Posterior cingulate gyrus (tissue), 11 donors: ENCODE measurements around the gene ATP7B.
"Not testable (repeated sequence)": the region's sequence is repeated elsewhere in the genome, so short reads cannot be mapped to it uniquely, and the experiment has no call there.

Source experiments
- DNase-seq, 10 donors: peaks; one replicate each; pipeline versions ENCODE4 v3.0.0 to v3.0.0-alpha.2; 2020 to 2021; ENCODE audit warnings: mixed read lengths in 3 of 10
- intact Hi-C: fragments of 100-400 bp; cut with DNase I; formaldehyde crosslinking; loops from one replicate; pipeline ENCODE4 v1.15.1; 2023

ATP7B gene

GRCh38 chr13:52009946-52010345 lies 1.3 kb downstream of the ATP7B start:
- intact Hi-C loops: loop anchor here (5.0 kb wide), 1 partner anchor 437 kb away; no protein-coding TSS in a partner anchor

GRCh38 chr13:52006523-52007245 lies 4.6 kb downstream of the ATP7B start:
- intact Hi-C loops: no loop called here
- no peak for DNase-seq

More at GRCh38 chr13:52009946-52010345, 1.3 kb downstream of the ATP7B start:
- DNase-seq: no peak

GRCh38 chr13:52005841-52006522 lies 5.3 kb downstream of the ATP7B start:
- intact Hi-C loops: no loop called here
- DNase-seq: no peak

DNA sequence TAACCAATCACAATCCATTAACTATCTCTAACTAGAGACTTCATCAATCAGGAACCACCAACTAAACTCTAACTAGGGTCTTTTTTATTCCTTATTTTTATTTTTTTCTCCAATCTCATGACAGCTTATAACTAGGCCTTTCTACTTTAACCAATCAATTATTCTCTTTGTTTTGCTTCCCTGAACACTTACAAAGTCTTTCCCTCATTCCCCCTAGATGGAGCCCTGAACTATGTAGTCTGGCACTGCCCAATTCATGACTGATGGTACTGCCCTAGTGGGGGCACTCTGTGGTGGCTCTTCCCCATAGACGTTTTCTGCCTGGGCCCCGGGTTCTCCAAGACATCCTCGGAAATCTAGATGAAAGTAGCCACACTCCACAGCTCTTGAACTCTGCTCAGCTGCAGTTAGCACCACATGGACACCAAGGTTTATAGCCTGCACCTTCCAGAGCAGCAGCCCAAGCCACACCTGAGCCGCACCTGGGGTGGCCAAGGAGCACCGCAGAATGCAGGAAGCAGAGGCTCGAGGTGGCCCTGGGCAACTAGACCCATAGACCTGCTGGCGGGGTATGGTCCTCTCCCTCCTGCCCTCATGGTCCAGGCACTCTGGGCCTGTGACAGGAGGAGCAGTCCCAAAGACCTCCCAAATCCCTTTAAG lies 6.6 kb downstream of the ATP7B start:
- intact Hi-C loops: no loop called here
- no peak for DNase-seq

DNA sequence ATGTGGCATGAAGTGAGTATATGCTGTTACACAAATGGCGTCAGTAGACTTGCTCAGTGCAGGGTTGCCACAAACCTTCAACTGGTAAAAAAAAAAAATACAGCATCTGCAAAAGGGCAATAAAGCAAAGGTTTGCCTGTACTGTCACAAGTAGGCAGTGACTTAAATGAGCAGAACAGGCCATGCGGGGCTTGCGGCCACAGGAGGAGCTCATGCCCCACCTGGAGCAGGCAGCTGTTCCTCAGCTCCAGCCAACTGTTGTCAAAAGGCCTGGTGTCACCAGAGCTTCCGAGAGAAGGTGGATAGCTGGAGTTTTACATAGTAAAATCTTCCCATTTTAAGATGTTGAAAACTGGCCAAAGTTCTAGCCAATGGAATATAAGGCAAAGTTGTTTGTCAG lies 7.7 kb downstream of the ATP7B start:
- intact Hi-C loops: no loop called here
- DNase-seq: no peak

- no peak for DNase-seq
- intact Hi-C loops: no loop called here
These were observed 8.9 kb downstream of the ATP7B start for GRCh38 chr13:52002361-52002760.

DNA sequence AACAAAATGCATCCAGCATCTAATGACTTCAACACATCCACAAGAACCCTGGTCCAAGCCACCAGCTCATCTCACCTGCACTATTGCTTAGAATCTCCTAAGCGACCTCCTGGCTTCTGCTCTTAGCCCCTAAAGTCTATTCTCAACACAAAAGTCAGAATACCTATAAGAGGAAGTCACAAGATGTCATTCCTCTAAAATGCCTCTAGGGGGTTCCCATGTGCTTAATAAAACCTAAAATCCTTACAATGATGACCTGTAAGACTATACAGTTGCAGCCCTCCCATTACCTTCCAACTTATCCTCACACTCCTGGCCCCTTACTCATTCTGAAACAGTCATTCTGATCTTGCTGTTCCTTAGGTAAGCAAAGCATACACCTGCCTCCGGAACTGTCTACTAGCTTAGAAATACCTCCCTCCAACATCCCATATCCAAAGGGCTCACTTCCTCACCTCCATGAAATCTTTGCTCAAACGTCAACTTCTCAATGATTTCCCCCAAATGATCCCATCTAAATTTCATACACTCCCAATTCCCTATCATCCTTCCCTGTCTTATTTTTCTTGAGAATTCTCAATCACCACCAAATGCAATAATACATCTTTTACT lies 10.0 kb downstream of the ATP7B start:
- intact Hi-C loops: loop anchor here (1.0 to 2.0 kb wide), 2 partner anchors 128 to 194 kb away; partner anchors contain the start of gene NEK5
- DNase-seq: no peak

- DNase-seq: no peak
- intact Hi-C loops: loop anchor here (2.0 kb wide), 1 partner anchor 195 kb away; no protein-coding TSS in a partner anchor
These were observed 11.3 kb downstream of the ATP7B start for GRCh38 chr13:51999921-52000320.

DNA sequence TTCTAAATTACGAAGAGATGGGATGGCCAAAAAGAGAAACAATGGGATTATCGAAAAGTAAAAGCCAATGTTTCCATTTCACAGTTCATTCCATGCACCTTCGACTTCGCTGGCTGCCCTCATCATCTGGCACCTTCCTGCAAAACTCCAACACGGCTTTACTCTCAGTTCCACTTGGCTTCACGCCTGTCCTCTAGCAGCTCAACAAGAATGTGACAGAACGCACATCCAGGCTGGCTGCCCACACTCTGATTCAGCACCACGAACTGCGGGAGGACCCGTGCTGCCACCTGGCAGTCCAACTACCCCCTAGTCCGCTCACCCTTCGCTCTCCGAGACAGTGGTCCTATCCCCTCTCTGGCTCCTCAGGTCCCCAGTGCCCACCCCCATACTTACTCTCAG lies 11.7 kb downstream of the ATP7B start:
- DNase-seq: peak in 9 of 10 donors; percentile 31 to 92 (median 60)
- intact Hi-C loops: no loop called here

DNA sequence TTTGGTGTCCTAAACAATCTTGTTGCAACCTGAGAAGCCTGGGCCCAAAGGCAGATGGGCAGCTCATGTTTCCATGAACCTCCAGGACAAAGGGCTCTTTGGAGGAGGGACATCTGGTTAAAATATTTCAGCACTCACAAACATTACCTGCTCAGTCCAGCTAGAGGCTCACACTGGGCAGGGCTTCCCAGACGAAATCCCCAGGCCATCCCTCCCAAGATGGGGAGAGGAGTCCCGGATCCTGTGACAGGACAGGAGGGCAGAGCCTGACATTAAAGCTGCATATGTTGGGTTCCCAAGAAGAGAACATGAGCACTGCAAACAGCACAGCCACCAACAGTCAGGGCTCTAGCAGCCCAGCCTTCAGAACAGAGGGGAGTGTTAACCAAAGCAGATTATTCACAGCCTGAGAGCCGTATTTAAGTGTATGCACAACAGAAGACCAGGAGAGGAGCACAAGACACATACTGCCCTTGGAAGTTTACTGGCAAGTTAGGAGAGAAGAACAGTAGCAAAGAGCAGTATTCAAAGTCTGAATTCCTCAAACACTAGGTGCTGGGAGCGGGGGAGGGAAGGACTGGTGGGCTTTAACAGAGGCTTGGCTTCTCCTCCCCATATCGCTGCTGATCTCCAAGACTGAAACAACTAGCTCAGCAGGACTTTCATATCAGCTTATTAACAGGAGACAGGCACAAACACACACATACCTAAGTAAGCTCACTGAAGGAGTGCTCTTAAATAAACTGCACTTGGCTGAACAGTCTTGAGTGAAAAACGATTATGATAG lies 12.3 kb downstream of the ATP7B start:
- intact Hi-C loops: no loop called here
- DNase-seq: no peak

GRCh38 chr13:51997641-51998330 lies 13.5 kb downstream of the ATP7B start:
- DNase-seq: no peak
- intact Hi-C loops: no loop called here

- intact Hi-C loops: no loop called here
- no peak for DNase-seq
These were observed 14.1 kb downstream of the ATP7B start for GRCh38 chr13:51997186-51997585.

DNA sequence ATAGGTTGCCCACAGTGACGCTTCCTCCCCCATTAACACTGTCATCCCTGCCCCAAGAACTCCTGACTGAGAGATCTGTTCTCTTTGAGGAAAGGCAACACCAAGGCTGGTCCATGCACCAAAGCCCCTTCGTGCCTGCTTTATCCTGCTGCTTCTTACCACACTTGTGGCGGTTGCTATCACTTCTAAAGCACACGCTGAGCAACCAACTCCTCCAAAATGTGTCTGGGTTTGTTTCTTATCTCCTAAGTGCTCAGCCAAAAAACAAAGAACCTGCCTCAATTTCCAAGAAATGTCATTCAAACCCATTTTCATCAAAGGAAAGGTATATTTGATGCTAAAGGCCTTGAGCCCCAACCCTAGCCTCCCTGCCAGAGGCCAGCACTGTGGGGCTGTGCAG lies 14.6 kb downstream of the ATP7B start:
- intact Hi-C loops: no loop called here
- DNase-seq: no peak

DNA sequence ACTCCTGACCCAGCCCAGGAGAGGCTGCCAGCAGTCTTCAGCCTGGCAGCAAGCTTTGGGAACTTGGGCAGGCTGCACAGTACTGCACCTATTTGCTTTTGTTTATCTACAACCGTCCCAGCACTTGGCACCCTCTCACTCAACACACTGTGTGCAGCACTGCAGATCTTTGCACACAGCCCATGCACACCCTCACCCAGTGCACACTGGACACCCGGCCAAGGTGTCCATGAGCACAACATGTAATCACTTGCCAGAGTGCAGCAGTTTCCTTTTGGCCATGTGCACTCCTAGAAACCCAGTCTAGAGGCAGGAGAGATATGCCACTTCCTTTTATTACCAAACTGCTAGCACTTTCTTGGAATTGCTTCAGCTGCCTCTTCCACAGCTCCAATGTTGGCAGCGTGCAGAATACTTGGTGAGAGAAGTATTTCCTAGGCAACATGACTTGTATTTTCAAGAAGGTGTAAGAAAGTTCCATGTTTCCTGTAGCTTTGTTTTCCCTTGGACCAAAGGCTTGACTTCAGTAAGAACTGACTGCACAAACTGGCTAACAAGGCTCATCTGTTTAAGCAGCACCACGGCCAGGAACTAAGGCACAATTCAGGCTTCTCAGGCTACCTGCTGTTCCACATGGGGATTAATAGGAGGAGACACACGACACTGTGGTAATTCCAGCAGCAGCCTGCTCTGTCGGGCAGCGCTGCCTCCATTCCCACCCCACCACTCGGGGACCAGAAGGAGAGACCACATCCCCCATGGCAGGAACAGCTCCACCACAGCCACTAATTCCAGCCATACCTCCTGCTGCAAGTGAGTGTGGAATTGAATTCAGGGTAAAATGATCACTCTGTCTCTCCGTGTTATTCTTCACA lies 15.3 kb downstream of the ATP7B start:
- DNase-seq: no peak
- intact Hi-C loops: no loop called here

- intact Hi-C loops: no loop called here
- no peak for DNase-seq
These were observed 17.5 kb downstream of the ATP7B start for GRCh38 chr13:51993713-51994112.

DNA sequence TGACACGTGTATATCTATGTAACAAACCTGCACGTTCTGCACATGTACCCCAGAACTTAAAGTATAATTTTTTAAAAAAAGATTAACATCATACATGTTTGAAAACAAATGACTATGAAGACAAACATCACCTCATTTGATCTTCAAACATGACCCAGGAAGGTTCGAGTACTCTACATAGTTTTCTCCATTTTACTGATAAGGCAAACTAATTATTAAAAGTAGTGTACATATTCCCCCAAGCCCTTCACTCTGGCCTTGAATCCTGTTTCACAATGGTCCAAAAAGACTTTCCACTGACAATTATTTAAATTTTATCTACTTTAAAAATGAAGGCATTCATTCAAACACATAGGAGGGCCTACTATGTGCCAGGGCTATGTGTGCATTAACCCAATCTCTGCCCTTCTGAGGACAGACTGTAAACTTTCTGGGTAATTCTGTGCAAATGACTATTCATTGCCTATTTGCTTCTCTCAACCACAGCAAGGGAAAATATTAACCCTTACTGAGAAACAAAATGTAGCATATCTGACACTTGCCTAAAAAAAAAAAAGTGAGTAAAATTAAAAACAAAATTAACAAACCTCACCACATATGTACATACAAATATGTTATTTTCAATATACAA lies 22.1 kb downstream of the ATP7B start:
- DNase-seq: no peak
- intact Hi-C loops: no loop called here

DNA sequence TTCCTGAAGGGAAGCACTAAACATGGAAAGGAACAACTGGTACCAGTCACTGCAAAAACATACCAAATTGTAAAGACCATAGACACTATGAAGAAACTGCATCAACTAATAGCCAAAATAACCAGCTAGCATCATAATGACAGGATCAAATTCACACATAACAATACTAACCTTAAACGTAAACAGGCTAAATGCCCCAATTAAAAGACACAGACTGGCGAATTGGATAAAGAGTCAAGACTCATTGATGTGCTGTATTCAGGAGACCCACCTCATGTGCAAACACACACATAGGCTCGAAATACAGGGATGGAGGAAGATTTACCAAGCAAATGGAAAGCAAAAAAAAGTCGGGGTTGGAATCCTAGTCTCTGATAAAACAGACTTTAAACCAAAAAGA lies 26.3 kb downstream of the ATP7B start:
- DNase-seq, intact Hi-C loops: not testable (repeated sequence)

DNA sequence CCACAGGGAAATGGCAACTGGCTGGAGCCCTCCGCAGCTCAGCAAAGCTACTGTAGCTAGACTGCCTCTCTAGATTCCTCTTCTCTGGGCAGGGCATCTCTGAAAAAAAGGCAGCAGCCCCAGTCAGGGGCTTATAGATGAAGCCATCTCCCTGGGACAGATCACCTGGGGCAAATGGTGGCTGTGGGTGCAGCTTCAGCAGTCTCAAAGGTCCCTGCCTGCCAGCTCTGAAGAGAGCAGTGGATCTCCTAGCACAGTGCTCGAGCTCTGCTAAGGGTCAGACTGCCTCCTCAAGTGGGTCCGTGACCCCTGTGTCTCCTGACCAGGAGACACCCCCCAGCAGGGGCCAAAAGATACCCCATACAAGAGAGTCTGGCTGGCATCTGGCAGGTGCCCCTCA lies 28.0 kb downstream of the ATP7B start:
- intact Hi-C loops: not testable (repeated sequence)

More for the DNA sequence above, 28.0 kb downstream of the ATP7B start:
- not testable (repeated sequence) for DNase-seq
